GM08714 (cell line): ENCODE data around the gene OR6C2.
"Not testable (repeated sequence)": the region's sequence is repeated elsewhere in the genome, so short reads cannot be mapped to it uniquely, and the experiment has no call there.

Source experiments
- H3K4me3 ChIP-seq: fragments of 200-500 bp; sonication (Bioruptor generic); 2 replicates; pipeline ENCODE4 v1.5.1; 2014; ENCODE audit warnings: mild to moderate bottlenecking, low read length, inconsistent platforms
- ZNF274 ChIP-seq: IDR thresholded peaks from 2 replicates; pipeline ENCODE4 v1.6.1; 2012; ENCODE audit warnings: mild to moderate bottlenecking, low read depth, low read length

OR6C2 gene

DNA sequence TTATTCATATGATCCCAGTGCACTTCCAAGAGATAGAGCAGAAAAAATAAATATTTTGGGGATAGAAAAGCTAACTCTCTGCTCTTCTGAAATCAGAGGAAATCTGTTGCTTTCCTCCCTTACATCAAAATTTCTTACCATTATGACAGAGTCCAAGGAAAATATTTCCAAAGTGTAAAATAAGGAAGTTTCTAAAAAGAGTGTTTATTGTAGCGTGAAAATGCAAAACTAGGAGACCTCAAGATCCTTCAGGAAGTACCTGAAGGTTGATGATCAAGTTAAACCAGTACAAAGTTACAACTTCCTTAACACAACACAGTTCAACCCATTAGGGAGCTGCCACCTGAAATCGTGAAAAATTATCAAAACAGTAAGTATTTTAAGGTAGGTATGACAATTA is at the start of gene OR6C2:
Gene OR6C2 (plus strand): TSS at position 301 of the 400 bp plus-strand sequence. CDS start 8,138 bp downstream, outside the sequence.
- H3K4me3 ChIP-seq, result no peak within 1 kb of the TSS
- no peak for TF ChIP-seq ZNF274

DNA sequence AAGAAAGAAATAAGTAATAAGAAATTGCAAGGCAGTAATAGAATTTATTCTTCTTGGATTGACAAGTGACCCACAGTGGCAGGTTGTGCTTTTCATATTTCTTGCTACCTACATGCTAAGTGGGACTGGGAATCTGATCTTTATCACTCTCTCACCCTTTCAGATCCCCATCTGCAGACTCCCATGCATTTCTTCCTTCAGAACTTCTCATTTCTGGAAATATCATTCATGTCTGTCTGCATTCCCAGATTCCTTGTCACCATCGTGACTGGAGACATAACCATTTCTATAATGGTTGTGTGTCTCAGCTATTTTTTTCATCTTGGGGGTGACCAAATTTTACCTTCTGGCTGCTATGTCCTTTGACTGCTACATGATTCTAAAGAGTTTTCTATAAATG is 47.5 kb upstream of the OR6C2 start:
- no peak for TF ChIP-seq ZNF274
- no peak overlapping the region for H3K4me3 ChIP-seq

DNA sequence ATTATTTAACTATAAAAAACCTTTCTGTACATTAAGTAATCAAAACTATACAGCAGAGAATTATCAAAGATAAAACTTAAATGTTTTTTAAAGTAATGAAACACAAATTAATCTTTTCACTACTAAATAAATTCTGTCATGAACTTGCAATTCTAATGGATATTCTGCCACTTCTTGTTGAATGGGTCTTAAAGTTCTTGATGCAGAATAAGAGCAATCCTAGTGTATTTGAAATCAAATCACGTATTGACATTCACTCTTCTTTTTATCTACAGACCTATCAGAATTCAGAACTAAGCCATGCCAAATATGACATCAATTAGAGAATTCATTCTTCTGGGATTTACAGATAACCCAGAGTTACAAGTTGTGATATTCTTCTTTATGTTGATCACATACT is 43.6 kb upstream of the OR6C2 start, which contains the start of gene OR6C65:
Gene OR6C65 (plus strand): TSS at position 301 of the 400 bp plus-strand sequence. CDS start 0 bp downstream, at position 301.
- TF ChIP-seq ZNF274, result no peak
- no peak within 1 kb of the TSS for H3K4me3 ChIP-seq

DNA sequence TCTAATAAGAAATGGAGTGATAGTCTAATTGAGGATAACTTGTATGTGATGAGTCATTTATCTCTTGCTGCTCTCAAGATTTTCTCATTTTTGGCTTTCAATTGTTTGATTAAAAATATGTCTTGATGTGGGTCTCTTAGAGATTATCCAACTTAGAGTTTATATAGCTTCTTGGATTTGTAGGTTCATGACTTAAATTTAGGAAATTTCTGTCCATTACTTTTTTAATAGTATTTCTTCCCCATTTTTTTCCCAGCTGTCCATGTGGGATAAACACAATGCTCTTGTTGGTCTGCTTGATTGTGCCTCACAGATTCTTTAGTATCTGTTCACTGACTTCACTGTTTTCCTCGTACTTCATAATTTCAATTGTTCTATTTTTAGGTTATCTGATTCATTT is 36.0 kb upstream of the OR6C2 start:
- H3K4me3 ChIP-seq, result no peak overlapping the region
- no peak for TF ChIP-seq ZNF274

- H3K4me3 ChIP-seq, result not testable (repeated sequence)
These were observed 34.7 kb upstream of the OR6C2 start for GRCh38 chr12:55409133-55409532.

DNA sequence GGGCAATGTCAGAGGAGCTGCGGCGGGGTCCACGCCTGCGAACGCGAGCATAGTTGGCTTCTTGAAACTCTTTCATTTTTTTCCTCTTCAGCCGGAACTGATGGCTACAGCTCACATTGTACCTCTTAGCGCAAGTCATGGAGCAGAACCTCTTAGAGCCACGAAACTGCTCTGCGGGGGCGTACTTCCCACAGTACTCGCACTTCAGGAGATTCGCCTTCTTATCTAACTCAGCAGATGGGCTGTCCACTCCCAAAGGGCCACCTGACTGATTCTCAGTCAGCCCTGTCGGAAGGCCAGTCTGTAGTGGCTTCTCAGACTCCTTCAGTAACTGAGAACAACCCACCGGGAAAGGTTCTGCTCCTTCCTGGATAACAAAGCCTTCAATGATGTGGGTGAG is 31.7 kb upstream of the OR6C2 start:
- not testable (repeated sequence) for H3K4me3 ChIP-seq

GRCh38 chr12:55413498-55414388 is 30.1 kb upstream of the OR6C2 start:
- H3K4me3 ChIP-seq, result not testable (repeated sequence)

GRCh38 chr12:55414396-55414823 is 29.5 kb upstream of the OR6C2 start:
- not testable (repeated sequence) for H3K4me3 ChIP-seq

GRCh38 chr12:55414889-55415288 is 29.0 kb upstream of the OR6C2 start:
- H3K4me3 ChIP-seq, result not testable (repeated sequence)

- H3K4me3 ChIP-seq, result no peak overlapping the region
- no peak for TF ChIP-seq ZNF274
These were observed 26.9 kb upstream of the OR6C2 start for GRCh38 chr12:55416961-55417360.

DNA sequence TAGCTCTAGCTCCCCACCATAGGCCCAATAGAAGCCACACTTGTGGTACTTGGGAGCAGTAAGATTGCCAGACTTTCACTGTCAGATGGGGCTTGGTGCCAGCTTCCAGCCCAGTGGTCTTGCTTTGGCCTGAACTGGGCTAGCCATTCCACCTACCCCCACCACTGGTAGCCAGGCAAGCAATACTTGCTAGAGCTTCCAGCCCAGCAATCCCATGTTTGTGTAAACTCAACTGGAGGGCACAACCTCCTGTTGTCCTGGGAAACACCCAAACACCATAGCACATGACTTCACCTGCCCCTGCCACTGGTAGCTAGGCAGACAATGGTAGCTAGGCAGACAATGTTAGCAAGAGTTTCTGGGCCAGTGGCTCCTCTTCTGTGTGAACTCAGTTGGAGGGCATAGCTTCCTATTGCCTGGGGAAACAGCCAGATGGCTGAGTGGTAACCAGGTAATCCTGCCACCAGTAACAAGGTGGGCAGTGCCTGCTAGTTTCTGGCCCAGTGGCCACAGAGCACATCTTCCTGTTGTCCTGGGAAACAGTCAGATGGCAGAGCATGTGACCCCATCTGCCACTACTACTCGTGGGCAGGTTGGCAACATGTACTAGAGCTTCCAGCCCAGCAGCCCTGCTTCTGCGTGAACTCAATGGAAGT is 23.4 kb upstream of the OR6C2 start:
- TF ChIP-seq ZNF274, result no peak
- H3K4me3 ChIP-seq, result no peak overlapping the region

- TF ChIP-seq ZNF274, result no peak
- no peak within 1 kb of the TSS for H3K4me3 ChIP-seq
These were observed 17.9 kb upstream of the OR6C2 start, which contains the start of gene OR6C76 for GRCh38 chr12:55425954-55426353. OR6C76 (plus strand) TSS chr12:55426254; CDS start chr12:55426254, 0 bp downstream.

DNA sequence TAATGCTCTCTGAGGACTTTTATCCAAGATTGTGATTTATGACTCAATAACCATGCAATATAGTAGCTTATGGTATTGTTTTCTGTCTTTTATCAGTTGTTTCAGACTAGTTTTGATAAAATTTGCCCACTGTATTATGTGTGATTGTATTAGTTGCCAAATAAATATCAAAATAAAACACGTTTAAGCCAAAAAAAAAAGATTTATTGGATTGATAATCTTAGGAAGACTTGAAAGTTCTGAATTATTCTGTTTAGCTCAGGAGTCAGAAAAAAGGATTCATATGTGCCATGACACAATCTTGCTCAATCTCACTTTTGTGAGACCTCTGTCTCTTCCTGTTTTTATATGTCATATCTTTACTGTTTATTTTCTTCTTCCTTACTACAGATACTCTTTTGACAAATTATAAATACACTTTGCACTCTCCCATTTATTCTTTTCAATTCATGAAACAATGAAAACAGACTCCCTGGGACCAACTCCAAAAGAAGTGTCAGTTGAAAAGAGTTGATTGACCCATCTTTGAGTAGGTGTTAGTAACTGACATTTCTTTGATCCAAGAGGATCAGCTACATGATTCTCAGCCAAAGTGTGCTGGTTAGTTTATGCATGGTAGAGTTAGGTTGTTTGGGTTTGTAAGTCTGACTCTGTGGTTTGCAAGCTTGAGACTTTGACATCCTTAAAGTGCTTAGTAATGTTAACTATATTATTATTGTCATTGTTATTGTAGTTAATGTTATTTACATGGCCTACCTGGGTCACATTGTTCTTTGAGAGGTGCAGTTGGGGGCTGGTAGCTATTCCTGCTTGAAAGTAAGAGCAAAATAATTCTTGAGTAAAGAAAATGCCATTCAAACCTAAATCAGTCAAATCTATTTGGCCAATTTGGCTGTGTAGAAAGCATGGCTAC is 15.3 kb upstream of the OR6C2 start:
- TF ChIP-seq ZNF274, result no peak
- no peak overlapping the region for H3K4me3 ChIP-seq

DNA sequence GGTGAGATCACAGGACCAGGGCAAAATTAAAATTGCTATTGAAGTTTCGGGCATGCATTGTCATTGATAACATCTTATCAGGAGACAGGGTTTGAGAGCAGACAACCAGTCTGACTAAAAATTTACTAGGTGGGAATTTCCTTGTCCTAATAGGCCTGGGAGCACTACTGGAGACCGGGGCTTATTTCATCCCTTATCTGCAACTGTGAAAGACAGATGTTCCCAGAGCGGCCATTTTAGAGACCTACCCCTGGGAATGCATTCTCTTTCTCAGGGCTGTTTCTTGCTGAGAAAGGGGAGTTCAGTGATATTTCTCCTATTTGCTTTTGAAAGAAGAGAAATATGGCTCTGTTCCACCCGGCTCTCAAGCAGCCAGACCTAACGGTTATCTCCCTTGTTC is 2.6 kb upstream of the OR6C2 start:
- H3K4me3 ChIP-seq, result not testable (repeated sequence)
